Measurements from ENCODE around the gene LIPC.

- TF ChIP-seq CTCF (IDR thresholded peaks at IDR 0.05 in 8 of 11, conservative IDR thresholded peaks at IDR 0.05 in 3 of 11), result no peak
- TF ChIP-seq POLR2AphosphoS5 (IDR thresholded peaks at IDR 0.05), result peak in 1 of 3 donors; percentile 54
These were observed 8.5 kb downstream of the LIPC start for GRCh38 chr15:58440158-58440910.

All from spleen (tissue), 7 donors.